ENCODE measurements around the gene CALR3.

DNA sequence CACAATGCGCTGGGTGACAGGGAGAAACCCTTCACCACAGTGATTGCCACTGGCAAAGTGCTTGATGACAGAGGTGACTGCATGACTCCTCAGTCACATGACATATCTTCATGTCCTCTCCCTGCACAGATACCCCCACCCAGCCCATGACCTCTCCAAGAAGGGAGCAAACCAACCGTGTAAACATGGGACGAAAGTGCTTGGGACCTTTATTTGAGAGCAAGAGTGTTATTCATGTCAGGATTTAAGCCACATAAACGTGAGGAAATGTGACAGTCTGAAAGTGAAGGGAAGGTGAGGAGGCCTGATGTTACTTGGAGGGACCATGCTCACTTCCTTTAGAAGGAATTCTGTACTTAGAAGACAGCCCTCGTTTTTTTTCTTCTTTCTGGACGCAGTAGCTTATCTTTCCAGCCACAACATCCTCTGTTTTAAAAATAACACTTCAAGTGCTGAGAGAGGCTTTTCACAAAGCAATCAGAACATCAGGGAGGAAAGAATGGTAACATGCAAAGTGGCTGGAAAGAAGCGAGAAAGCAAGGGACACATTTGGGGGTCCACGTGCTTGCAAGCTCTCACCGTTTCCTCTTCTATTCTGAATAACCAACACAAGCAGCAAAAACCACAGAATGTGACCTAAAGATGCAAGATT, 59.8 kb downstream of the CALR3 start:
- TF ChIP-seq ESRRA (IDR thresholded peaks at IDR 0.05; ENCODE audit: low read length) (no peak), POLR2AphosphoS5 (IDR thresholded peaks at IDR 0.05; ENCODE audit: low read length) (no peak), POLR2A (IDR thresholded peaks at IDR 0.05; ENCODE audit: low read depth, low read length) (no peak), SREBF1 (IDR thresholded peaks at IDR 0.05; ENCODE audit: low read length) (no peak), CHD4 (IDR thresholded peaks at IDR 0.05) (no peak), IRF4 (IDR thresholded peaks at IDR 0.05; ENCODE audit: low read depth, low read length) (0 out of 2 replicates have a peak, but pooled peaks have one; percentile 19), YY1 (IDR thresholded peaks at IDR 0.05; ENCODE audit: low read depth, low read length) (no peak), CHD2 (IDR thresholded peaks at IDR 0.05; ENCODE audit: borderline replicate concordance, low read depth, low read length) (peak; percentile 11; the same call in 1 of the 2 replicates), EP300 (IDR thresholded peaks at IDR 0.05; ENCODE audit: borderline replicate concordance in 1 of 2, control insufficient read depth in 1 of 2, low read depth in 2 of 2, low read length in 2 of 2) (peak in 1 of 2 experiments; percentile 42; a peak in 1 of 4 replicates)
- TF ChIP-seq, protein P1, sequence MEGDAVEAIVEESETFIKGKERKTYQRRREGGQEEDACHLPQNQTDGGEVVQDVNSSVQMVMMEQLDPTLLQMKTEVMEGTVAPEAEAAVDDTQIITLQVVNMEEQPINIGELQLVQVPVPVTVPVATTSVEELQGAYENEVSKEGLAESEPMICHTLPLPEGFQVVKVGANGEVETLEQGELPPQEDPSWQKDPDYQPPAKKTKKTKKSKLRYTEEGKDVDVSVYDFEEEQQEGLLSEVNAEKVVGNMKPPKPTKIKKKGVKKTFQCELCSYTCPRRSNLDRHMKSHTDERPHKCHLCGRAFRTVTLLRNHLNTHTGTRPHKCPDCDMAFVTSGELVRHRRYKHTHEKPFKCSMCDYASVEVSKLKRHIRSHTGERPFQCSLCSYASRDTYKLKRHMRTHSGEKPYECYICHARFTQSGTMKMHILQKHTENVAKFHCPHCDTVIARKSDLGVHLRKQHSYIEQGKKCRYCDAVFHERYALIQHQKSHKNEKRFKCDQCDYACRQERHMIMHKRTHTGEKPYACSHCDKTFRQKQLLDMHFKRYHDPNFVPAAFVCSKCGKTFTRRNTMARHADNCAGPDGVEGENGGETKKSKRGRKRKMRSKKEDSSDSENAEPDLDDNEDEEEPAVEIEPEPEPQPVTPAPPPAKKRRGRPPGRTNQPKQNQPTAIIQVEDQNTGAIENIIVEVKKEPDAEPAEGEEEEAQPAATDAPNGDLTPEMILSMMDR (IDR thresholded peaks at IDR 0.05 in 2 of 3, conservative IDR thresholded peaks at IDR 0.05 in 1 of 3; ENCODE audit: control insufficient read depth in 2 of 3, extremely low read depth in 1 of 3, insufficient read depth in 1 of 3, low read depth in 3 of 3, low read length in 3 of 3), result no peak
- TF ChIP-seq, protein P2, sequence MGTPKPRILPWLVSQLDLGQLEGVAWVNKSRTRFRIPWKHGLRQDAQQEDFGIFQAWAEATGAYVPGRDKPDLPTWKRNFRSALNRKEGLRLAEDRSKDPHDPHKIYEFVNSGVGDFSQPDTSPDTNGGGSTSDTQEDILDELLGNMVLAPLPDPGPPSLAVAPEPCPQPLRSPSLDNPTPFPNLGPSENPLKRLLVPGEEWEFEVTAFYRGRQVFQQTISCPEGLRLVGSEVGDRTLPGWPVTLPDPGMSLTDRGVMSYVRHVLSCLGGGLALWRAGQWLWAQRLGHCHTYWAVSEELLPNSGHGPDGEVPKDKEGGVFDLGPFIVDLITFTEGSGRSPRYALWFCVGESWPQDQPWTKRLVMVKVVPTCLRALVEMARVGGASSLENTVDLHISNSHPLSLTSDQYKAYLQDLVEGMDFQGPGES (IDR thresholded peaks at IDR 0.05), result no peak
- TF ChIP-seq, protein P3, sequence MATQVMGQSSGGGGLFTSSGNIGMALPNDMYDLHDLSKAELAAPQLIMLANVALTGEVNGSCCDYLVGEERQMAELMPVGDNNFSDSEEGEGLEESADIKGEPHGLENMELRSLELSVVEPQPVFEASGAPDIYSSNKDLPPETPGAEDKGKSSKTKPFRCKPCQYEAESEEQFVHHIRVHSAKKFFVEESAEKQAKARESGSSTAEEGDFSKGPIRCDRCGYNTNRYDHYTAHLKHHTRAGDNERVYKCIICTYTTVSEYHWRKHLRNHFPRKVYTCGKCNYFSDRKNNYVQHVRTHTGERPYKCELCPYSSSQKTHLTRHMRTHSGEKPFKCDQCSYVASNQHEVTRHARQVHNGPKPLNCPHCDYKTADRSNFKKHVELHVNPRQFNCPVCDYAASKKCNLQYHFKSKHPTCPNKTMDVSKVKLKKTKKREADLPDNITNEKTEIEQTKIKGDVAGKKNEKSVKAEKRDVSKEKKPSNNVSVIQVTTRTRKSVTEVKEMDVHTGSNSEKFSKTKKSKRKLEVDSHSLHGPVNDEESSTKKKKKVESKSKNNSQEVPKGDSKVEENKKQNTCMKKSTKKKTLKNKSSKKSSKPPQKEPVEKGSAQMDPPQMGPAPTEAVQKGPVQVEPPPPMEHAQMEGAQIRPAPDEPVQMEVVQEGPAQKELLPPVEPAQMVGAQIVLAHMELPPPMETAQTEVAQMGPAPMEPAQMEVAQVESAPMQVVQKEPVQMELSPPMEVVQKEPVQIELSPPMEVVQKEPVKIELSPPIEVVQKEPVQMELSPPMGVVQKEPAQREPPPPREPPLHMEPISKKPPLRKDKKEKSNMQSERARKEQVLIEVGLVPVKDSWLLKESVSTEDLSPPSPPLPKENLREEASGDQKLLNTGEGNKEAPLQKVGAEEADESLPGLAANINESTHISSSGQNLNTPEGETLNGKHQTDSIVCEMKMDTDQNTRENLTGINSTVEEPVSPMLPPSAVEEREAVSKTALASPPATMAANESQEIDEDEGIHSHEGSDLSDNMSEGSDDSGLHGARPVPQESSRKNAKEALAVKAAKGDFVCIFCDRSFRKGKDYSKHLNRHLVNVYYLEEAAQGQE (IDR thresholded peaks at IDR 0.05; ENCODE audit: low read depth, low read length), result no peak

All from GM12878 (cell line).